ENCODE measurements around the gene DISC1.

DISC1 gene

GRCh38 chr1:231679109-231679508, 52.5 kb downstream of the DISC1 start:
- no peak overlapping the region for H3K4me3 ChIP-seq (replicated peaks; ENCODE audit: low read depth, low read length)
- no peak for TF ChIP-seq CTCF (IDR thresholded peaks at IDR 0.05; ENCODE audit: low read length, missing control alignments)
- DNase-seq (ENCODE audit: low read depth), result no peak

GRCh38 chr1:231681006-231681405, 54.4 kb downstream of the DISC1 start:
- no peak for DNase-seq (ENCODE audit: low read depth)
- TF ChIP-seq CTCF (IDR thresholded peaks at IDR 0.05; ENCODE audit: low read length, missing control alignments), result no peak
- no peak overlapping the region for H3K4me3 ChIP-seq (replicated peaks; ENCODE audit: low read depth, low read length)

DNA sequence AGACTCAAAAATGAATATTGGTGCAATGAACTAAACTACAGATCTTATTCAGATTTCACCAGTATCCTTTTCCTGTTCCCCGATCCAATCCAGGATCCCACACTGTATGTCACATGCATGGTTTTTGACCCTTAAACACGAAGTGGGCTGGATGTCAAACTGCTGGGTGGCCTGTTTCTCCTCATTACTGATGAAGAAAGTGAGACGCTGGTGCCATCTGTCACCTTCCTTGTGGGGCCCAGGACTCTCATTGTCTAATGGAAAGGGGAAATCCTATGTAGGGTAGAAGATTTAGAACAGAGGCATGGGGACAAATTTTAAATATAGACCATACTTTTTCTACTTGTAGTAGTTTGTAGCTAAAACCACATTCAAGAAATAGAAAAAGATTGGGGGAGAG, 56.2 kb downstream of the DISC1 start:
- DNase-seq (ENCODE audit: low read depth), result no peak
- no peak for TF ChIP-seq CTCF (IDR thresholded peaks at IDR 0.05; ENCODE audit: low read length, missing control alignments)
- no peak overlapping the region for H3K4me3 ChIP-seq (replicated peaks; ENCODE audit: low read depth, low read length)

- DNase-seq (ENCODE audit: low read depth), result no peak
- TF ChIP-seq CTCF (IDR thresholded peaks at IDR 0.05; ENCODE audit: low read length, missing control alignments), result no peak
- H3K4me3 ChIP-seq (replicated peaks; ENCODE audit: low read depth, low read length), result no peak overlapping the region
Observed at GRCh38 chr1:231683439-231684165, 57.0 kb downstream of the DISC1 start.

GRCh38 chr1:231684356-231685244, 58.0 kb downstream of the DISC1 start:
- H3K4me3 ChIP-seq (replicated peaks; ENCODE audit: low read depth, low read length), result no peak overlapping the region
- no peak for TF ChIP-seq CTCF (IDR thresholded peaks at IDR 0.05; ENCODE audit: low read length, missing control alignments)
- no peak for DNase-seq (ENCODE audit: low read depth)

DNA sequence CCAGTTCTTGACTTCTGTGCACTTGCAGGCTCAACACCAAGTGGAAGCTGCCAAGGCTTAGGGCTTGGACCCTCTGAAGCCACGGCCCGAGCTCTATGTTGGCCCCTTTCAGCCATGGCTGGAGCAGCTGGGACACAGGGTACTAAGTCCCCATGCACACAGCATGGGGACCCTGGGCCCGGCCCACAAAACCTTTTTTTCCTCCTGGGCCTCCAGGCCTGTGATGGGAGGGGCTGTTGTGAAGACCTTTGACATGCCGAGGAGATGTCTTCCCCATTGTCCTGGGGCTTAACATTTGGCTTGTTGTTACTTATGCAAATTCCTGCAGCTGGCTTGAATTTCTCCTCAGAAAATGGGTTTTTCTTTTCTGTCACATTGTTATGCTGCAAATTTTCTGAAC, 59.8 kb downstream of the DISC1 start:
- no peak for DNase-seq (ENCODE audit: low read depth)
- TF ChIP-seq CTCF (IDR thresholded peaks at IDR 0.05; ENCODE audit: low read length, missing control alignments), result no peak

More for the DNA sequence above, 59.8 kb downstream of the DISC1 start:
- H3K4me3 ChIP-seq (replicated peaks; ENCODE audit: low read depth, low read length), result no peak overlapping the region
